Measurements from ENCODE around the gene RAD51B. TPM values are rescaled to one million over a fixed set of nuclear protein-coding genes. Genes with fewer than 3 reads are reported as not detected.

RAD51B gene
- total and polyA plus RNA-seq, 7 donors = 2.4 to 24.4 (median 7.1) TPM

DNA sequence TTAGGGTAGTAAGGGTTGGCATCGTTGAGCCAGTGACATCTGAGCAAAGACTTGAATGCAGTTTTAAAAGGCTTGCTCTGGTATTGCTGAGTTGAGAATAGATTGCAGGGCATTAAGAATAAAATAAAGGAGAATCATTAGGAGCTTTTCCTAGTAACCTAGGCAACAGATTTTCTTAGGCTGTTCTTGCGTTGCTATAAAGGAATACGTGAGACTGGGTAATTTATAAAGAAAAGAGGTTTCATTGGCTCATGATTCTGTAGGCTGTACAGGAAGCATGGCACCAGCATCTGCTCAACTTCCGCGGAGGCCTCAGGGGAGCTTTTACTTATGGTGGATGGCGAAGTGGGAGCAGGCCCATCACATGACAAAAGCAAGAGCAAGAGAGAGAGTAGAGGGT, 97.4 kb downstream of the RAD51B start:
- Histone ChIP-seq H3K4me3 (no peak overlapping the region), H3K36me3 (no peaks in the 10 kb centered on the region), H3K4me1 (peaks cover 0 to 13% (median 10%) of the 10 kb centered on the region in 4 donors), H3K27me3 (no peaks in the 10 kb centered on the region), H3K9me3 (no peaks in the 10 kb centered on the region), H3K27ac (no peak overlapping the region)
- no peak for DNase-seq
- intact Hi-C loops (cut with DNase I) = no loop called here
- WGBS, 2 donors = 92 to 98% methylated on average over 6 of the region's 6 CpGs
- TF ChIP-seq, protein P1, sequence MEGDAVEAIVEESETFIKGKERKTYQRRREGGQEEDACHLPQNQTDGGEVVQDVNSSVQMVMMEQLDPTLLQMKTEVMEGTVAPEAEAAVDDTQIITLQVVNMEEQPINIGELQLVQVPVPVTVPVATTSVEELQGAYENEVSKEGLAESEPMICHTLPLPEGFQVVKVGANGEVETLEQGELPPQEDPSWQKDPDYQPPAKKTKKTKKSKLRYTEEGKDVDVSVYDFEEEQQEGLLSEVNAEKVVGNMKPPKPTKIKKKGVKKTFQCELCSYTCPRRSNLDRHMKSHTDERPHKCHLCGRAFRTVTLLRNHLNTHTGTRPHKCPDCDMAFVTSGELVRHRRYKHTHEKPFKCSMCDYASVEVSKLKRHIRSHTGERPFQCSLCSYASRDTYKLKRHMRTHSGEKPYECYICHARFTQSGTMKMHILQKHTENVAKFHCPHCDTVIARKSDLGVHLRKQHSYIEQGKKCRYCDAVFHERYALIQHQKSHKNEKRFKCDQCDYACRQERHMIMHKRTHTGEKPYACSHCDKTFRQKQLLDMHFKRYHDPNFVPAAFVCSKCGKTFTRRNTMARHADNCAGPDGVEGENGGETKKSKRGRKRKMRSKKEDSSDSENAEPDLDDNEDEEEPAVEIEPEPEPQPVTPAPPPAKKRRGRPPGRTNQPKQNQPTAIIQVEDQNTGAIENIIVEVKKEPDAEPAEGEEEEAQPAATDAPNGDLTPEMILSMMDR (IDR thresholded peaks at IDR 0.05) = no peak
- TF ChIP-seq POLR2AphosphoS5 (IDR thresholded peaks at IDR 0.05) = no peak
- TF ChIP-seq EP300 (IDR thresholded peaks at IDR 0.05) = no peak
- no peak for TF ChIP-seq POLR2A (IDR thresholded peaks at IDR 0.05)

DNA sequence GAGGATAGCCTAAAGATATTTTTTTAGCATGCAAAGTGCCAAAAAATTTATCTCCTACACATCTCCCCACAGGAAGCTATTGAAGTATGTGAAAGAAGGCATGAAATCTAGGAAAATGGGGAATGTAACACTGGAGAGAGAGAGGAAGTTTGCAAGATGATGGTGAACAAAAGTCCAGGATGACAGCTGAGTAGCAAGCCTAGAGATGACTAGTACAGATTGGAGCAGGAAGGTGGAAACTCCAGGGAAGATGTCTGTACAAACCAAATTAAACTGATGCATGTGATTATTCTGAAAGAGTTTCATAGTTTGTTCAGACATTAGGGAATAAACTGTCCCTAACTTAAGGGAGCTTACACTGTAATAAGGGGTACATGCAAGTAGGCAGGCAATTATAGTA, 99.3 kb downstream of the RAD51B start:
- H3K27me3 ChIP-seq = no peaks in the 10 kb centered on the region
- peak overlapping the region in 3 of 4 donors; percentile 48 to 61 (median 57) for H3K27ac ChIP-seq
- H3K9me3 ChIP-seq = no peaks in the 10 kb centered on the region
- intact Hi-C loops (cut with DNase I) = no loop called here
- TF ChIP-seq, protein P1 (IDR thresholded peaks at IDR 0.05) = no peak
- no peak for TF ChIP-seq POLR2A (IDR thresholded peaks at IDR 0.05)
- TF ChIP-seq POLR2AphosphoS5 (IDR thresholded peaks at IDR 0.05) = no peak
- TF ChIP-seq EP300 (IDR thresholded peaks at IDR 0.05) = no peak
- H3K4me3 ChIP-seq = no peak overlapping the region
- DNase-seq = no peak
- H3K4me1 ChIP-seq = peaks cover 0 to 13% (median 10%) of the 10 kb centered on the region in 4 donors
- no peaks in the 10 kb centered on the region for H3K36me3 ChIP-seq

DNA sequence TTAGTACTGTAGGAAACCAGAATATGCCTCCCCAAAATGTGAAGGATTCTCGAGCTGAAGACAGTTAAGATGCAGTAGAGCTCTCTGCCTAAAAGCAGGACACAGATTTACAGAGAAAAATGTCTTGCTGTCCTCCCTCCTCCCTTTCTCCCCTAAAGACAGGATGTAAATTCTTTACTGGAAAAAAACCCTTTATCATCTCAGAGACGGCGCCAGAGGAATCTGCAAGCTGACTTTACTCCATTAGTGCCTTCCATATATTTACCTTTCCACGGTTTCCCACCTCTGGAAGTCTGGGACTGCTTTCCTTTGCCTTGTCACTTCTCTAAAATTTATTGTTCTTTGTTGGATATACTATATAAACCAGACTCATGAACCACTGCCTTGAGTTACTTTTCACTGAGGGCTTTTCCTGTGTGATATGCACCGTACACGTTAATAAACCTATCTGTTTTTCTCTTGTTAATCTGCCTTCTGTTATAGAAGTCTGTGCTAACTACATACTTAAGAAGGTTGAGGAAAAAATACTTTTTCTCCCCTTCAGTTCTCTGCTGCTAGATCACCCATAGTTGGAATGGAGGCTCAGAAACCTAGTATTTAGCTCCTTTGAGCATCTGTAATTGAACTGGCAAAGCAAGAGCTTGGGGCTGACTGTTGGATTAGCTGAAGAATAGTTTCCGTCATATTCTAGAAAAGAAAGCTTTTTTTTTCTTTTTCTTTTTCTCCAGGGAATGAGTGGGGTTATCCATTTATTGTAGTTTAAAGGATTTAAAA, 99.9 kb downstream of the RAD51B start:
- Histone ChIP-seq H3K4me1 (peaks cover 0 to 13% (median 10%) of the 10 kb centered on the region in 4 donors), H3K4me3 (no peak overlapping the region), H3K27me3 (no peaks in the 10 kb centered on the region), H3K9me3 (no peaks in the 10 kb centered on the region), H3K36me3 (no peaks in the 10 kb centered on the region), H3K27ac (peak overlapping the region in 3 of 4 donors; percentile 48 to 61 (median 57))
- intact Hi-C loops (cut with DNase I) = no loop called here
- no peak for DNase-seq
- no peak for TF ChIP-seq POLR2A (IDR thresholded peaks at IDR 0.05)
- TF ChIP-seq POLR2AphosphoS5 (IDR thresholded peaks at IDR 0.05) = no peak
- TF ChIP-seq EP300 (IDR thresholded peaks at IDR 0.05) = no peak
- TF ChIP-seq, protein P1 (IDR thresholded peaks at IDR 0.05) = no peak
- WGBS, 2 donors = 75 to 80% methylated on average over 7 of the region's 7 CpGs

DNA sequence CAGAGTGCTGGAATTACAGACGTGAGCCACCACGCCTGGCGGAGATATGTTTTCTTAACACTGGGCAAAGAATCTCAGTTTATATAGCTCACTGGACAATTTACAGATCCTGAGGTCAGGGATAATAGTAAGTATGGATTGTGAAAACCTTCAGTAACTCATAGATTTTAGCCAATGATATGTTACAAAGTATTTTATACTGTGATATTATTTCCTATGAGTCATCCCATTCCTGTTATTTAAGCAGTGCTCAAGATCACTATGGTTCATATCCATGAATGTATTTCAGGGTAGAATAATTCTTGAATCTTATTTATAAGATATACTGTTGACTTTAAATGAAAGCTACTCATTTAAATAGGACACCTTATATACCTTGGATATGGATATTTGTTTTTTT, 107.2 kb downstream of the RAD51B start:
- no peak overlapping the region for H3K27ac ChIP-seq
- intact Hi-C loops (cut with DNase I) = no loop called here
- H3K9me3 ChIP-seq = peaks cover 3 to 5% (median 4%) of the 10 kb centered on the region in 4 donors
- no peak for TF ChIP-seq POLR2A (IDR thresholded peaks at IDR 0.05)
- TF ChIP-seq EP300 (IDR thresholded peaks at IDR 0.05) = no peak
- TF ChIP-seq POLR2AphosphoS5 (IDR thresholded peaks at IDR 0.05) = no peak
- TF ChIP-seq, protein P1 (IDR thresholded peaks at IDR 0.05) = no peak
- H3K4me3 ChIP-seq = no peak overlapping the region
- WGBS, 2 donors = 95 to 98% methylated on average over 3 of the region's 3 CpGs
- H3K36me3 ChIP-seq = no peaks in the 10 kb centered on the region
- H3K27me3 ChIP-seq = no peaks in the 10 kb centered on the region
- H3K4me1 ChIP-seq = no peaks in the 10 kb centered on the region
- DNase-seq = no peak
